ENCODE measurements around the gene RAB3GAP1. TPM values are rescaled to one million over a fixed set of nuclear protein-coding genes. Genes with fewer than 3 reads are reported as not detected.

RAB3GAP1 gene
- total and polyA plus RNA-seq, 2 donors (not counting 1 experiment from before 2014, with no cell fraction given) = 15.6 to 62.2 TPM

DNA sequence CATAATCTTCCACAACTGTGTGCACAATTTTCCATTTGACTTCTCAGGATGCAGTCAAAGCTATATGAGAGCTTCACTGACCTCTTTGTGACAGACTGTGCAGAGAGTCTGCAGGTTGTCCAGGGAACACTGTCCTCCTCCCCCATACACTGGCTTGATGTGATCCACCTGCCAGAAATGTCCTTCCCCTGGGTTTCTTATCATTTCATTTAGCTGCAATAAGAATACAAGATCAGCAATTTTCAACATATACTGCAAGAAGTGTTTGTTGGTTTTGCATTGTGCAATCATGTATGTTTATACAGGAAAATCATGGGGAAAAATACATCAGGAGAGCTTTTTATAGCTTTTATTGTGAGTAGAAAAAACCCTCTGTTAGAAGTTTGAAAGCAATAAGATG is 150.7 kb downstream of the RAB3GAP1 start:
- no peak overlapping the region for H3K4me2 ChIP-seq (replicated peaks; ENCODE audit: low read depth, low read length, poor library complexity, severe bottlenecking)
- Mint-ChIP-seq H3K9me3 (ENCODE audit: insufficient read depth) (no peaks in the 10 kb centered on the region), H3K27me3 (no peaks in the 10 kb centered on the region)

DNA sequence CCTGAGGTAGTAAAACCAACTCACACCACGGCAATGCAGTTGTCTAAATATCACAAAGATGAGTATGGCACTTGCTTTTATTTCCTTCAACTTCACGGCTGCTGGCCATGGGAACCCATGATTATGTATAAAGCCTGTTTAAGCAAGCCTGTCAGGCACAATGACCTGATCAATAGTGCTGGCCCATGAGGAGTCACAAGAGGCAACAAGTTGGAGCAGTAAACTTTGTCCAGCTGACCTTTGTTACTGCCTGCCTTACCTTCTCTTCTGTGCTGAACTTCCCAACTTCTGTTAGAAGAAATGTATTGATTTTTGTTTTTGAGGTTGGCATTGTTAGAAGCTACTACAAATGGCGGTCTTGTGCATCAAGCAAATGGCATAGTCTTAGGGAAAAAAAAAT is 151.9 kb downstream of the RAB3GAP1 start:
- Histone ChIP-seq H2AFZ (ENCODE audit: insufficient read depth, low read depth, low read length, poor library complexity, severe bottlenecking) (no peak overlapping the region), H3K36me3 (replicated peaks in 1 of 2; ENCODE audit: control extremely low read depth in 1 of 2, control insufficient read depth in 1 of 2, extremely low read depth in 1 of 2, insufficient read depth in 2 of 2, low read length in 1 of 2) (no peaks in the 10 kb centered on the region), H4K20me1 (ENCODE audit: control insufficient read depth, insufficient read depth, low read length, poor library complexity, severe bottlenecking) (no peaks in the 10 kb centered on the region), H3K79me2 (ENCODE audit: control insufficient read depth, insufficient read depth, low read length) (no peaks in the 10 kb centered on the region), H3K27me3 (replicated peaks in 1 of 4; ENCODE audit: control extremely low read depth in 1 of 4, control insufficient read depth in 3 of 4, insufficient read depth in 4 of 4, low read length in 3 of 4) (no peaks in the 10 kb centered on the region), H3K4me3 (ENCODE audit: control extremely low read depth in 1 of 5, extremely low read depth in 1 of 5, insufficient read depth in 1 of 5, low read depth in 2 of 5, low read length in 4 of 5) (no peak overlapping the region), H3K4me2 (replicated peaks; ENCODE audit: low read depth, low read length, poor library complexity, severe bottlenecking) (no peak overlapping the region), H3K9me3 (ENCODE audit: control extremely low read depth in 1 of 3, control insufficient read depth in 2 of 3, insufficient read depth in 1 of 3, low read length in 2 of 3) (no peaks in the 10 kb centered on the region), H3K27ac (ENCODE audit: low read length in 2 of 2) (no peak overlapping the region), H3K4me1 (ENCODE audit: control insufficient read depth in 2 of 2, insufficient read depth in 2 of 2, low read length in 2 of 2) (no peaks in the 10 kb centered on the region), H3K9ac (ENCODE audit: low read length) (no peak overlapping the region)
- 100% methylated on average over 1 of the region's 3 CpGs for WGBS (ENCODE audit: insufficient coverage)
- ChIA-PET CTCF (no interaction called here), POLR2A (no interaction called here)
- no peak for ATAC-seq (ENCODE audit: low read depth)
- no peaks in the 10 kb centered on the region for H3K27me3 Mint-ChIP-seq
- intact Hi-C loops (cut with micrococcal nuclease) = no loop called here
- H3K4me3 Mint-ChIP-seq = no peak overlapping the region
- H3K27ac Mint-ChIP-seq = no peak overlapping the region
- no peak for DNase-seq
- TF ChIP-seq, protein P1, sequence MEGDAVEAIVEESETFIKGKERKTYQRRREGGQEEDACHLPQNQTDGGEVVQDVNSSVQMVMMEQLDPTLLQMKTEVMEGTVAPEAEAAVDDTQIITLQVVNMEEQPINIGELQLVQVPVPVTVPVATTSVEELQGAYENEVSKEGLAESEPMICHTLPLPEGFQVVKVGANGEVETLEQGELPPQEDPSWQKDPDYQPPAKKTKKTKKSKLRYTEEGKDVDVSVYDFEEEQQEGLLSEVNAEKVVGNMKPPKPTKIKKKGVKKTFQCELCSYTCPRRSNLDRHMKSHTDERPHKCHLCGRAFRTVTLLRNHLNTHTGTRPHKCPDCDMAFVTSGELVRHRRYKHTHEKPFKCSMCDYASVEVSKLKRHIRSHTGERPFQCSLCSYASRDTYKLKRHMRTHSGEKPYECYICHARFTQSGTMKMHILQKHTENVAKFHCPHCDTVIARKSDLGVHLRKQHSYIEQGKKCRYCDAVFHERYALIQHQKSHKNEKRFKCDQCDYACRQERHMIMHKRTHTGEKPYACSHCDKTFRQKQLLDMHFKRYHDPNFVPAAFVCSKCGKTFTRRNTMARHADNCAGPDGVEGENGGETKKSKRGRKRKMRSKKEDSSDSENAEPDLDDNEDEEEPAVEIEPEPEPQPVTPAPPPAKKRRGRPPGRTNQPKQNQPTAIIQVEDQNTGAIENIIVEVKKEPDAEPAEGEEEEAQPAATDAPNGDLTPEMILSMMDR (IDR thresholded peaks at IDR 0.05) = no peak
- no peak for TF ChIP-seq EZH2 (IDR thresholded peaks at IDR 0.05; ENCODE audit: borderline replicate concordance, insufficient read depth, low read depth, low read length, poor library complexity, severe bottlenecking)
- no peaks in the 10 kb centered on the region for H3K9me3 Mint-ChIP-seq (ENCODE audit: insufficient read depth)
- no peaks in the 10 kb centered on the region for H3K4me1 Mint-ChIP-seq

More for the DNA sequence above, 150.7 kb downstream of the RAB3GAP1 start:
- ChIA-PET POLR2A (no interaction called here), CTCF (no interaction called here)
- Histone ChIP-seq H3K27ac (ENCODE audit: low read length in 2 of 2) (no peak overlapping the region), H2AFZ (ENCODE audit: insufficient read depth, low read depth, low read length, poor library complexity, severe bottlenecking) (no peak overlapping the region), H3K4me1 (ENCODE audit: control insufficient read depth in 2 of 2, insufficient read depth in 2 of 2, low read length in 2 of 2) (no peaks in the 10 kb centered on the region), H3K36me3 (replicated peaks in 1 of 2; ENCODE audit: control extremely low read depth in 1 of 2, control insufficient read depth in 1 of 2, extremely low read depth in 1 of 2, insufficient read depth in 2 of 2, low read length in 1 of 2) (no peaks in the 10 kb centered on the region), H3K9ac (ENCODE audit: low read length) (no peak overlapping the region), H3K27me3 (replicated peaks in 1 of 4; ENCODE audit: control extremely low read depth in 1 of 4, control insufficient read depth in 3 of 4, insufficient read depth in 4 of 4, low read length in 3 of 4) (no peaks in the 10 kb centered on the region), H3K79me2 (ENCODE audit: control insufficient read depth, insufficient read depth, low read length) (no peaks in the 10 kb centered on the region), H3K4me3 (ENCODE audit: control extremely low read depth in 1 of 5, extremely low read depth in 1 of 5, insufficient read depth in 1 of 5, low read depth in 2 of 5, low read length in 4 of 5) (no peak overlapping the region), H4K20me1 (ENCODE audit: control insufficient read depth, insufficient read depth, low read length, poor library complexity, severe bottlenecking) (no peaks in the 10 kb centered on the region), H3K9me3 (ENCODE audit: control extremely low read depth in 1 of 3, control insufficient read depth in 2 of 3, insufficient read depth in 1 of 3, low read length in 2 of 3) (no peaks in the 10 kb centered on the region)
- TF ChIP-seq EZH2 (IDR thresholded peaks at IDR 0.05; ENCODE audit: borderline replicate concordance, insufficient read depth, low read depth, low read length, poor library complexity, severe bottlenecking) = no peak
- TF ChIP-seq, protein P1 (IDR thresholded peaks at IDR 0.05) = no peak
- Mint-ChIP-seq H3K27ac (no peak overlapping the region), H3K4me1 (no peaks in the 10 kb centered on the region), H3K4me3 (no peak overlapping the region)
- intact Hi-C loops (cut with micrococcal nuclease) = no loop called here
- ATAC-seq (ENCODE audit: low read depth) (no peak), DNase-seq (no peak)
